GM12865 (cell line): ENCODE data around the gene P2RY1.

Source experiments
- DNase-seq: peaks from one replicate; pipeline ENCODE4 v3.0.0; 2010; ENCODE audit warnings: low read depth
- H3K4me3 ChIP-seq: 2 replicates; pipeline ENCODE4 v1.5.1; 2011; ENCODE audit warnings: mild to moderate bottlenecking, low read depth, low read length, control low read depth
- CTCF ChIP-seq: IDR thresholded peaks from 2 replicates; pipeline ENCODE4 v1.5.1; 2011; ENCODE audit warnings: low read length, control low read depth, low read depth, inconsistent platforms; ENCODE audit not compliant: insufficient read depth; ENCODE audit errors: missing control alignments

The P2RY1 gene

GRCh38 chr3:152827313-152827712 is 7.6 kb upstream of the P2RY1 start:
- TF ChIP-seq CTCF: no peak
- DNase-seq: no peak
- H3K4me3 ChIP-seq: no peak overlapping the region

GRCh38 chr3:152828075-152828840 is 6.7 kb upstream of the P2RY1 start:
- no peak overlapping the region for H3K4me3 ChIP-seq
- TF ChIP-seq CTCF: no peak
- DNase-seq: no peak

GRCh38 chr3:152830245-152830644 is 4.7 kb upstream of the P2RY1 start:
- no peak overlapping the region for H3K4me3 ChIP-seq
- DNase-seq: no peak
- no peak for TF ChIP-seq CTCF

- DNase-seq: no peak
- H3K4me3 ChIP-seq: no peak overlapping the region
- no peak for TF ChIP-seq CTCF
Observed at GRCh38 chr3:152832046-152832445, 2.9 kb upstream of the P2RY1 start.

- TF ChIP-seq CTCF: no peak
- no peak for DNase-seq
- H3K4me3 ChIP-seq: no peak overlapping the region
Observed at GRCh38 chr3:152833089-152833488, 1.8 kb upstream of the P2RY1 start.

GRCh38 chr3:152834191-152834775 is 648 bp upstream of the P2RY1 start:
- DNase-seq: no peak
- peak overlapping the region; percentile 97 for H3K4me3 ChIP-seq
- TF ChIP-seq CTCF: peak; percentile 2
